Activated T-cell treated with anti-CD3 and anti-CD28 coated beads, Interleukin-2, amount 50 U/mL, for 72 hours (primary cell): Measurements from ENCODE around the gene ARPC1B. TPM values are rescaled to one million over a fixed set of nuclear protein-coding genes. Genes with fewer than 3 reads are reported as not detected.
"Not testable (repeated sequence)": the region's sequence is repeated elsewhere in the genome, so short reads cannot be mapped to it uniquely, and the experiment has no call there.

Source experiments
- ATAC-seq, 2 donors: fragments of 150-1000 bp; cut with Tn5 transposase; replicated peaks in 1 of 2; 2 replicates each; pipeline ENCODE4 v1.10.0; 2021; ENCODE audit warnings: moderate library complexity in 2 of 2, mild to moderate bottlenecking in 1 of 2
- DNase-seq, 2 donors: peaks; one replicate each; pipeline ENCODE4 v3.0.0; 2021 to 2022; ENCODE audit warnings: mixed read lengths in 1 of 2
- H3K27ac Mint-ChIP-seq: one replicate; pipeline ENCODE4 v1.8.0; 2022; ENCODE audit warnings: mild to moderate bottlenecking, moderate library complexity, mixed read lengths
- H3K27me3 Mint-ChIP-seq: one replicate; pipeline ENCODE4 v1.8.0; 2022; ENCODE audit warnings: low read depth, mixed read lengths
- H3K36me3 Mint-ChIP-seq, 2 donors: one replicate each; pipeline ENCODE4 v1.8.0; 2022; ENCODE audit warnings: mixed read lengths in 2 of 2, mild to moderate bottlenecking in 1 of 2; ENCODE audit not compliant: insufficient read depth in 2 of 2
- H3K4me1 Mint-ChIP-seq: one replicate; pipeline ENCODE4 v1.8.0; 2022; ENCODE audit warnings: low read depth, mixed read lengths
- H3K4me3 Mint-ChIP-seq, 2 donors: one replicate each; pipeline ENCODE4 v1.8.0; 2022; ENCODE audit warnings: mild to moderate bottlenecking in 2 of 2, mixed read lengths in 2 of 2, moderate library complexity in 2 of 2
- H3K9me3 Mint-ChIP-seq, 2 donors: one replicate each; pipeline ENCODE4 v1.8.0; 2022; ENCODE audit warnings: mixed read lengths in 2 of 2
- total RNA-seq, 2 donors: library from RNA; stranded (reverse); gene quantifications; one replicate each; pipeline ENCODE4 v1.2.3, GENCODE V29; 2022

Gene ARPC1B
- total RNA-seq, 2 donors from 2014 or later, result 202 to 208 TPM

- peaks cover 0 to 25% of the 10 kb centered on the region in 2 donors for H3K36me3 Mint-ChIP-seq
- peak; percentile 29 to 35 for DNase-seq
- peak overlapping the region; percentile 72 for H3K27ac Mint-ChIP-seq
- peak; percentile 60 to 61 for ATAC-seq
- peaks cover 27% of the 10 kb centered on the region for H3K4me1 Mint-ChIP-seq
- no peaks in the 10 kb centered on the region for H3K27me3 Mint-ChIP-seq
- no peaks in the 10 kb centered on the region for H3K9me3 Mint-ChIP-seq
- no peak overlapping the region for H3K4me3 Mint-ChIP-seq
Observed at GRCh38 chr7:99386584-99387238, 12.2 kb downstream of the ARPC1B start.

DNA sequence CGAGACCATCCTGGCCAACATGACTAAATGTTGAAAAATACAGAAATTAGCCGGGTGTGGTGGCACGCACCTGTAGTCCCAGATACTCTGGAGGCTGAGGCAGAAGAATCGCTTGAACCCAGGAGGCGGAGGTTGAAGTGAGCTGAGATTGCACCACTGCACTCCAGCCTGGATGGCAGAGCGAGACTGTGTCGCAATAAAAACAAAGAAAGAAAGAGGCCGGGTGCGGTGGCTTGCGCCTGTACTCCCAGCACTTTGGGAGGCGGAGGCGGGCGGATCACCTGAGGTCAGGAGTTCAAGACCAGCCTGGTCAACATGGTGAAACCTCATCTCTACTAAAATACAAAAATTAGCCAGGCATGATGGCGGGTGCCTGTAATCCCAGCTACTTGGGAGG lies 12.7 kb downstream of the ARPC1B start:
- not testable (repeated sequence) for H3K9me3 Mint-ChIP-seq, H3K27me3 Mint-ChIP-seq, DNase-seq, H3K4me3 Mint-ChIP-seq, ATAC-seq
- peaks cover 31% of the 10 kb centered on the region for H3K4me1 Mint-ChIP-seq
- H3K27ac Mint-ChIP-seq, result peak overlapping the region; percentile 72
- H3K36me3 Mint-ChIP-seq, result peaks cover 0 to 27% of the 10 kb centered on the region in 2 donors

- Mint-ChIP-seq H3K4me3 (no peak overlapping the region), H3K27ac (no peak overlapping the region), H3K9me3 (no peaks in the 10 kb centered on the region), H3K4me1 (peaks cover 34% of the 10 kb centered on the region), H3K27me3 (no peaks in the 10 kb centered on the region), H3K36me3 (peaks cover 0 to 27% of the 10 kb centered on the region in 2 donors)
- DNase-seq (no peak), ATAC-seq (no peak)
Observed at GRCh38 chr7:99387912-99388311, 13.4 kb downstream of the ARPC1B start.

- no peak overlapping the region for H3K4me3 Mint-ChIP-seq
- H3K9me3 Mint-ChIP-seq, result no peaks in the 10 kb centered on the region
- H3K27ac Mint-ChIP-seq, result no peak overlapping the region
- H3K27me3 Mint-ChIP-seq, result no peaks in the 10 kb centered on the region
- DNase-seq, result no peak
- no peak for ATAC-seq
- H3K36me3 Mint-ChIP-seq, result peaks cover 0 to 27% of the 10 kb centered on the region in 2 donors
- peaks cover 27% of the 10 kb centered on the region for H3K4me1 Mint-ChIP-seq
Observed at GRCh38 chr7:99389772-99390171, 15.2 kb downstream of the ARPC1B start.

GRCh38 chr7:99390941-99391602 lies 16.5 kb downstream of the ARPC1B start:
- Mint-ChIP-seq H3K27me3 (no peaks in the 10 kb centered on the region), H3K36me3 (peaks cover 3 to 24% of the 10 kb centered on the region in 2 donors), H3K9me3 (no peaks in the 10 kb centered on the region), H3K4me1 (peaks cover 23% of the 10 kb centered on the region), H3K4me3 (peak overlapping the region in 1 of 2 donors; percentile 80), H3K27ac (no peak overlapping the region)
- no peak for DNase-seq
- no peak for ATAC-seq

- no peak for DNase-seq
- ATAC-seq, result no peak
- no peaks in the 10 kb centered on the region for H3K27me3 Mint-ChIP-seq
- H3K36me3 Mint-ChIP-seq, result peaks cover 3 to 20% of the 10 kb centered on the region in 2 donors
- H3K4me3 Mint-ChIP-seq, result peak overlapping the region; percentile 43 to 80
- H3K4me1 Mint-ChIP-seq, result peaks cover 21% of the 10 kb centered on the region
- no peak overlapping the region for H3K27ac Mint-ChIP-seq
- H3K9me3 Mint-ChIP-seq, result no peaks in the 10 kb centered on the region
Observed at GRCh38 chr7:99392046-99392445, 17.5 kb downstream of the ARPC1B start.

DNA sequence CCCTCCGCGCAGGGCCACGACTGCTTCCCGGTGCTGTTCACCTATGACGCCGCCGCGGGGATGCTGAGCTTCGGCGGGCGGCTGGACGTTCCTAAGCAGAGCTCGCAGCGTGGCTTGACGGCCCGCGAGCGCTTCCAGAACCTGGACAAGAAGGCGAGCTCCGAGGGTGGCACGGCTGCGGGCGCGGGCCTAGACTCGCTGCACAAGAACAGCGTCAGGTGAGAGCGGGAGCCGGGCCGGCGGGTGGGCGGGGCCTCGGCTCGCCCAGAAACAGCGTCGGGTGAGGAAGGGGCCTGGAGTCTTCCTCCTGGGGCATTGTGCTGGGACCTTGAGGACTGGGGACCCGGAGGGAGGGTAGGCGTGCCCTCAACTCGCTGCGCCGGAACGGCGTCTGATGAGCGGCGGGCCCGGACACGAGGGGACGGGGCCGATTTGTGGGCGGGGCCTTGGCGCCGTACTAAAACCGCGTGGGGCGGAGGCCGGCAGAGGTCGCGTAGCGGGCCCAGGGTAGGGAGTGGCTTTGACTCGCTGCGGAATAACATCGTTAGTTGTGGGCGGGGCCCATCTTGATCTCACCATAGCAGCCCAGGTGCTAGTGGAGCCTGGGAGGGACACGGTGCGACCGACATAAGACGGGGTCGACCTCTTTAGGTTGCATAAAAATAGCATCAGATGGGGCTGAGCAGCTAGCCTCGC lies 18.3 kb downstream of the ARPC1B start:
- peak; percentile 79 to 88 for DNase-seq
- Mint-ChIP-seq H3K4me1 (peaks cover 21% of the 10 kb centered on the region), H3K27me3 (no peaks in the 10 kb centered on the region), H3K4me3 (peak overlapping the region; percentile 76 to 80), H3K27ac (no peak overlapping the region), H3K36me3 (peaks cover 3 to 19% of the 10 kb centered on the region in 2 donors), H3K9me3 (no peaks in the 10 kb centered on the region)
- peak; percentile 89 to 93 for ATAC-seq

DNA sequence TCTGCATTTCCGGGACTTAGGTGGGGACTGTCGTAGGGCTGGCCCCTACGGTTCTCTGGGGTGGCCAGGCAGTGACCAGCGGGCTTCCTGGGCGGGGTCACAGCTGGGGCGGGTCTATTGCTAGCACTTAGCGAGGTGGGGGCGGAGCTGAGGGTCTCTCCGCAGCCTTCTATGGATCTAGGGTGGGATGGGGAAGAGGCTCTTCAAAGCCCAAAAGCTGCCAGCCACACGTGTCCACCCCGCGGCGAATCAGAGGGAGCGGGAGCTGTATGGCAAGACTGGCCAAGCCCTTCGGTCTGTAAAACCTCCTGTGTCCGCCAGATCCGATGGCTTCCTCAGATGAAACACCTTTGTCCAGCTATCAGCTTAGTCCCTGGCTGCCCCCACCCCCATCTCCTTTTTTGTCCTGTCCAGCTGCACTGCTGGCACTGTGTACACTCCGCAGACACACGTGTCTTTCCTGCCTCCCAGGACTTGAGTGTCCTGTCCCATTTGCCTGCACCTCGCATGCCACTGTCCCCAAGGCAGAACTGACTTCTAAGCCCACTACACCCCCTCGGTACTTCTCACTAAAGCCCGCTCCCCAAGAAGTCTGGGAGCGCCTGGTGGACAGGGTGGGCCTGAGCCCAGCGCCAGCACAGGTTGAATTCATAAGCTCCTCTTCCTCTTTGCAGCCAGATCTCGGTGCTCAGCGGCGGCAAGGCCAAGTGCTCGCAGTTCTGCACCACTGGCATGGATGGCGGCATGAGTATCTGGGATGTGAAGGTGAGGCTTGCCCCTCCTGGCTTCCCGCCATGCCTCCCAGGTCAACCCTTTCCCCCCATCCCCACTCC lies 19.0 kb downstream of the ARPC1B start:
- no peaks in the 10 kb centered on the region for H3K9me3 Mint-ChIP-seq
- DNase-seq (no peak), ATAC-seq (no peak)
- H3K27ac Mint-ChIP-seq, result peak overlapping the region; percentile 59
- no peaks in the 10 kb centered on the region for H3K27me3 Mint-ChIP-seq
- H3K4me3 Mint-ChIP-seq, result peak overlapping the region; percentile 76 to 80
- H3K36me3 Mint-ChIP-seq, result peaks cover 3 to 20% of the 10 kb centered on the region in 2 donors
- peaks cover 21% of the 10 kb centered on the region for H3K4me1 Mint-ChIP-seq

GRCh38 chr7:99394188-99394502 lies 19.6 kb downstream of the ARPC1B start:
- H3K4me3 Mint-ChIP-seq, result peak overlapping the region in 1 of 2 donors; percentile 80
- no peak overlapping the region for H3K27ac Mint-ChIP-seq
- no peak for ATAC-seq
- no peak for DNase-seq
- no peaks in the 10 kb centered on the region for H3K9me3 Mint-ChIP-seq
- H3K27me3 Mint-ChIP-seq, result no peaks in the 10 kb centered on the region
- H3K4me1 Mint-ChIP-seq, result peaks cover 21% of the 10 kb centered on the region
- peaks cover 3 to 21% of the 10 kb centered on the region in 2 donors for H3K36me3 Mint-ChIP-seq

- DNase-seq (no peak), ATAC-seq (no peak)
- Mint-ChIP-seq H3K36me3 (peaks cover 3 to 22% of the 10 kb centered on the region in 2 donors), H3K4me1 (peaks cover 21% of the 10 kb centered on the region), H3K27me3 (no peaks in the 10 kb centered on the region), H3K27ac (peak overlapping the region; percentile 33), H3K9me3 (no peaks in the 10 kb centered on the region), H3K4me3 (no peak overlapping the region)
Observed at GRCh38 chr7:99395616-99396327, 21.2 kb downstream of the ARPC1B start.

GRCh38 chr7:99396418-99397296 lies 22.1 kb downstream of the ARPC1B start:
- Mint-ChIP-seq H3K4me1 (peaks cover 16% of the 10 kb centered on the region), H3K27ac (peak overlapping the region; percentile 16), H3K36me3 (peaks cover 7 to 27% of the 10 kb centered on the region in 2 donors), H3K9me3 (no peaks in the 10 kb centered on the region), H3K27me3 (no peaks in the 10 kb centered on the region), H3K4me3 (no peak overlapping the region)
- no peak for DNase-seq
- ATAC-seq, result no peak
